Inflammatory macrophage treated with lipopolysaccharide for 4 hours (primary cell): ENCODE data around the gene TIGIT.

ENCODE experiments used
- DNase-seq: peaks from one replicate; pipeline ENCODE4 v3.0.0-alpha.2; 2020

The TIGIT gene

DNA sequence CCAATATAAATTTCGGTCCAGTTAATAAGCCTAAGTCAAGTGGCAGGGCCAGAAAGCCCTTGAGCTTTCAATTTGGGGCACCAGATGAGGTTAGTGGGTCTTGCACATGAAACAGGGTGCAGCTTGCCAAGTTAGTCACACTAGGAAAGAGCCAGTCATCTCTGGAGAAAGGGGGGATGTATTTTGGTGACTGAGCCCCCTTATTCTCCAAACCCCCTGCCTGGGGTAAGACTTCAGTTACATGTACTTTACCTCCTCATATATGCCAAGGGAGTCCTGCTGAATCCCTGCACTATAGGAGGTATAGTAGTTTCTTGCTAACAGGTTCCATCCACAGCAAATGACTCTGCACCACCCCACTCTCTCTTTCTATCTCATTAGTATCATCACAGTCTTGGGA, 62.7 kb downstream of the TIGIT start:
- DNase-seq, result no peak
